HG02973 (cell line): ENCODE measurements around the gene PPARG.
"Not testable (repeated sequence)": the region's sequence is repeated elsewhere in the genome, so short reads cannot be mapped to it uniquely, and the experiment has no call there.

ENCODE experiments used
- ATAC-seq: cut with Tn5 transposase; IDR thresholded peaks from one replicate; pipeline ENCODE4 v1.9.1; 2021; ENCODE audit warnings: moderate library complexity; ENCODE audit not compliant: unreplicated experiment

PPARG gene

DNA sequence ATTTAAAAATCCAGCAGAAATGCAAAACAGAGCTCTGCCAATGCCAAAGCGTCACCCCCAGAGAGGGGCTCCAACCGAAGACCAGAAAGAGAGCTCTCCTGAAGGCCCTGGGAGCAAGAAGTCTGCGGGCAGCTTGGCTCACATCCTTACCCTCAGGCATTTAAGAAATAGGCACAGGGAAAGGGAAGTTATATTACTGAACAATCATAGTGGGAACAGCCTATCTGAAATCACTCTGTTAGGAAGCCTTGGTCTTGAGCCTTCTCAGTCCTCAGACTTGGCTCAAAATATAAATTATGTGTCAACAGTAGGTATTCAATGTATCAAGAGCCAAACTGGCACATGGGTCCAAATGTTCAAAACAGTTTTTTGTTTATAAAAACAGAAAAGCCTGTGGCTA, 10.3 kb upstream of the PPARG start:
- ATAC-seq: no peak

DNA sequence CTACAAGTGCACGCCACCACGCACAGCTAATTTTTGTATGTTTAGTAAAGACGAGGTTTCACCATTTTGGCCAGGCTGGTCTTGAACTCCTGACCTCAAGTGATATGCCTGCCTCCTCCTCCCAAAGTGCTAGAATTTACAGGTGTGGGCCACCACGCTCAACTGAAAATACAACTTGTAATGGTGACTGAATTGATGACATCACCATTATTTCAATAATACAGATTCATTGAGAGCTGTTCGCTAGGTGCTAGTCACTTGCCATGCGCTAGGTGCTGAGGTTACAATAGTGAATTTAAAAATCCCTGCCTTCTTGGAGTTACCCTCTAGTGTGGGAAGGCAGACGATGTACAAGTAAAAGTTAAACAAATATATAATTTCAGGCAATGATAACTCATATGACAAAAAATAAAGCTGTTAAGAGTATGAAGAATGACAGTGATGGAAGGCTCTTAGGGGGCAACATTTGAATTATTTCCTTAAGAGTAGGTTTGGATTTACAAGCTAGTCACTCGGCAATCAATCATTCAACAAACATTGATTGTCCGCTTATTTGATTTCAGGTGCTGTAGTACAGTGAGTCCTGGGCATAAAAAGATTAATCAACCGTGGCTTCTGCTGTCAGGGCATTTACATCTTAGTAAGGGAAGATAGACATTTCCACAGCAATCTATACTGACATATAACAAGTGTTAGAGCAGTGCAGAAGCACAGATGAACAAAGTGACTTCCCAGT, 9.1 kb upstream of the PPARG start:
- no peak for ATAC-seq

- no peak for ATAC-seq
These were observed 8.5 kb upstream of the PPARG start for GRCh38 chr3:12280357-12280806.

DNA sequence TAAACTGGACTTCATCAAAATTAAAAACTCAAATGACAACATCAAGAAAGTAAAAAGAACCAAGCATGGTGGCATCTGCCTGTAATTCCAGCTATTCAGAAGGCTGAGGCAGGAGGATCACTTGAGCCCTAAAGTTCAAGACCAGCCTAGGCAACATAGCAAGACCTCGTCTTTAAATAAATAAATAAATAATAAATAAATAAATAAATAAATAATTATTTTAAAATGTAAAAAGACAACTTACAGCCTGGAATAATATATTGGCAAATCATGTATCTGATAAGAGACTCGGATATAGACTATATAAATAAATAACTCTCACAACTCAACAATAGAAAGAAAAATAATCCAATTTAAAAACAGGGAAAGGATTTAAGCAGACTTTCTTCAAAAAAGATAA, 4.3 kb upstream of the PPARG start:
- ATAC-seq: no peak

- no peak for ATAC-seq
These were observed 3.8 kb upstream of the PPARG start for GRCh38 chr3:12285003-12285555.

DNA sequence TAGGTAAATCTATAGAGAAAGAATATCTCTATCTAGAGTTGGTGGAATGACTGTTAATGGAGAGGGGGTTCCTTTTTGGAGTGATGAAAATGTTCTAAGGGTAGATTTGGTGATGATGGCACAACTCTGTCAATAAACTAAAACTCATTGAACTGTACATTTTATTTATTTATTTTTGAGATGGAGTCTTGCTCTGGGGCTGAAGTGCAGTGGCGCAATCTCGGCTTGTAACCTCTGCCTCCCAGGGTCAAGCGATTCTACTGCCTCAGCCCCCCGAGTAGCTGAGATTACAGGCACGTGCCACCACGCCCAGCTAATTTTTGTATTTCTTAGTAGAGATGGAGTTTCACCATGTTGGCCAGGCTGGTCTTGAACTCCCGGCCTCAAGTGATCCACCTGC, 3.1 kb upstream of the PPARG start:
- ATAC-seq: not testable (repeated sequence)

GRCh38 chr3:12286504-12286903, 2.4 kb upstream of the PPARG start:
- ATAC-seq: no peak

- ATAC-seq: no peak
These were observed 1.7 kb upstream of the PPARG start for GRCh38 chr3:12286927-12287726.

GRCh38 chr3:12287727-12288181, 1.1 kb upstream of the PPARG start:
- ATAC-seq: no peak

GRCh38 chr3:12289524-12289923, 654 bp downstream of the PPARG start:
- ATAC-seq: no peak

DNA sequence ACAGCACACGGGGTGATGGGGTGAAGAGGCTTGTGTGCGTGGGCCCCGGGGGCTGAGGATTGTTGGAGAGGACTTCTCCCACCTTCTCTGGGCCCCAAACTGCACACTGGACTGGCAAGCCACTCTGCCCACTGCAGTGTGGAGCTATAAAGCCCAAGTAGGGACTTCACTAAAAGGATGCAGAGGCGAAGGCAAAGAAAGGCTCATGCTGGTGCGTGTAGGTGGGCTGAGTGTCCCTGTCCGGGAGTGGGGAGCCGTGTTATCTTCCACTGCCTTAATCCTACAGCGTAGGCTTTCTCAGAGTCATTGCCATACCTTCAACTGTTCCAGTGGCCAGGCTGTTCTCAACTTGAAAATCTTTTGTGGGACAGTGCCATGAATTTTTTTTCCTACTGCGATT, 3.9 kb downstream of the PPARG start:
- ATAC-seq: no peak

GRCh38 chr3:12294885-12295580, 6.2 kb downstream of the PPARG start:
- ATAC-seq: no peak

GRCh38 chr3:12296511-12296910, 7.6 kb downstream of the PPARG start:
- no peak for ATAC-seq

DNA sequence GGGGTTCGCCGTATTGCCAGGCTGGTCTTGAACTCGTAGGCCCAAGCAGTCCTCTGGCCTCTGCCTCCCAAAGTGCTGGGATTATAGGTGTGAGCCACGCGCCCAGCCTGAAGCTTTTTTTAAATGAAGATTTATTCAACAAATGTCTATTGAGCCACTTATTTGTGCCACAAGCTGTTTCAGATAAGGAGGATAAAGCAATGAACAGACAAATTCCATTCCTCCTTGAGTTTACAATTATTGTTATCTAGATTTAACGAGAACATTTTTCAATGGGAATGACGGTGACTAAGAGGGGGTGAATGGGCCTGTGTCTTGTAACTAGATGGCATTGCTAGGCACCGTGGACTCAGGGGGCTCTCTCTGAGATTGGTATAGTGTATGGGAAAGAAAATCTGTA, 10.2 kb downstream of the PPARG start:
- ATAC-seq: no peak

DNA sequence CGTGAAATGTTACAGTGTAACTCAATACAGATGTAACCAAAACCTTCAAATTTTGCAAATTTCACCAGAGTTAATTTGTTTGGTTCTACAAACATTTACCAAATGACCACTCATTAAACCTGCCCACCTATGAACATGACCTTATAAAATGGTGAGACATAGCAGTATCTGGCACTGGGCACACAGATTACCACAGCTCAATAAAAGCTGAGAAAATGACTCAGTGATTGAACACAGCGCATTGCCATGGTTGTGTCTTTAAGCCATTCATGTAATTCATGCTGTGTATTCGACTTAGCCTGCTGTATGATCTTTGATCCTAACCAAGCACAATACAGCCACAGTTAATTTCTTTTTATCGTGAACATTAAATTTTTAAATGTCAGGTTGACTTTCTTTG, 11.3 kb downstream of the PPARG start:
- no peak for ATAC-seq

DNA sequence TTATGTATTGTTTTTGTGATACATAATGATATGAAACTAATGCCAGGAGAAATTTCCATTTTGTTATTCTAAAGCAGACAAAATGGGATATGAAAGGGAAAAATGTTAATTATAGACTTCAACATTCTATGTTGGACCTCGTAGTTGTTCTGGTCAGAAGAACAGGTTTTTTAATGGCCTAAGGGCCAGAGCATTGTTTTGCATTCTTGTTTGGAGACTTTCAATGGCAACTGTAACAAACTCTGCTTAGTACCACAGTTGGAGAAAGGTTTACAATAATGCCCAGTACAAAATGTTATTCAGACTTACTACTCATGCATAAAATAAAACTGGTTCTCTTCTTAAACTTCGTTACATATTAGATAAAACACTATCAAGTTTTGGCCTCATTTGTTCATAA, 12.2 kb downstream of the PPARG start:
- ATAC-seq: no peak

DNA sequence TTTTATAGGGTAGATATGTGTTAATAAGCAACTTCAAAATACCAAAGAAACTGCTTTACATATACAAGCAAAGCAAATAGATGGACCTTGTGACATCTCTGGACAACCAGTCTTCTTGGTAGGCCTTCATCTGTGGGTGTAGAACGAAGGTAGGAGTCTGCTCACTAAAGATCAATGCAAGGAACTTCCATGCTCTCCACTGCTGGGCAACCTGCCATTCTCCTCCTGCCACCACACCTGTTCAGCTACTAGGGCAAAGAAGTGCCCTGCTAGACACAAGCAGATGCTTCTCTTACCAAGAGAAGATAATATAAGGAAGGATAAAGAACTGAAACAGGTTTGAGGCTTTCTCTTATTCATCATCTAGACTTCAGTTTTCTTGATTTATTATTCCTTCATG, 12.6 kb downstream of the PPARG start:
- ATAC-seq: no peak

DNA sequence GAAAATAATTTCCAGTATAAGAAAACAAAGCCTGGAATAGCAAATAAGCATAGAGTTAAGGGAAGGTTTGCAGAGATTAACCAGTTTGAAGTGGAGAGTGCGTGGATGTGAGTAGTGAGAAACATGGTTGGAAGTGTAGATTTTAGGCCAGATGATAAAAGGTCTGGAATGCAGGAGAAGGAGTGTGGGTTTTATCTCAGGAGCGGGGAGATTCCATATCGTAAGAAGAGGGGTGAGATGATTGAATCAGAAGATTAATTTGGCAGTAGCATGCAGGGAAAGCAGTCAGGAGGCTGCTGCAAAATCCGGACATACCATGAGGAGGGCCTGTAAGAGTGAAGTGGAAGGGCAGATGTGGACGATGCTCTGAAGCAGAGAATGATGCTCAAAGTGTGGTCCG, 13.7 kb downstream of the PPARG start:
- ATAC-seq: no peak

GRCh38 chr3:12303534-12303933, 14.7 kb downstream of the PPARG start:
- no peak for ATAC-seq

- ATAC-seq: no peak
These were observed 15.1 kb downstream of the PPARG start for GRCh38 chr3:12303993-12304392.

GRCh38 chr3:12307136-12307535, 18.3 kb downstream of the PPARG start:
- ATAC-seq: no peak
